Measurements from ENCODE around the gene CDC42EP1. TPM values are rescaled to one million over a fixed set of nuclear protein-coding genes. Genes with fewer than 3 reads are reported as not detected.

The CDC42EP1 gene
- total and polyA plus RNA-seq, 2 donors (not counting 1 experiment from before 2014, with no cell fraction given), result 0.22 TPM; not detected in 1

DNA sequence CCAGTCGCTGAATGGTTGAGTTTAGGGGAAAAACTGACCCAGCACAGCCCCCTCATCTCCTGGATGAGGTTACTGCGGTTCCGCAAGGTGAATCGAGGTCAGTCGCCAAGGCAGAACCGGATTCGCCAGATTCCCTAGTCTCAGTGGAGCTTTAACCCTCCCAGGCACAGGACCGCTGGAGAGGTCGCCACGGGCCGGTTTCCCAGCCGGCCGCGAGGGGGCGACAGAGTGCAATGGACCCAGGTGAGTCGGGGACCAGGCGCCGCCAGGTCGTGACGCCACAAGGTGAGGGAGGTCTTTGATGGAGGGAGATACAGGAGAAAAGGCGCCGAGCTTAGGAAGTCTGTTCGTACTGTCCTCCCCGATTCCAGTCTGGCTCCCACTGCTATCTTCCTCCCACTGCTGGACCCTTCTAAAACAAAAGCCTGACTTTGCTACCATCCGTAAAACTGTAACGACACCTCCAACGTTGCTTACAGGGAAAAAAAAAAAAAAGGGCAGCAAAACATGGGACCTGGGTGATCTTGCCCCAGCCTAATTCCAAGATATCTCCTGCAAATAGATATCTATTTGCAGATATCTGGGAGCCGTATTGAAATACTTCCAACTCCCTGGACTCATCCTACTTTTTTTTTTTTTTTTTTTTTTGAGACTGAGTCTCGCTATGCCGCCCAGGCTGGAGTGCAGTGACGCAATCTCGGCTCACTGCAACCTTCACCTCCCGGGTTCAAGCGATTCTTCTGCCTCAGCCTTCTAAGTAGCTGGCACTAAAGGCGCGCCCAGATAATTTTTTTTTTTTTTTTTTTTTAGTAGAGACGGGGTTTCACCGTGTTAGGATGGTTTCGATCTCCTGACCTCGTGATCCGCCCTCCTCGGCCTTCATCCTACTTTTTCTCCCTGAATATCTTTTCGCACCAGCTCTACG is 47.0 kb downstream of the CDC42EP1 start:
- ATAC-seq (ENCODE audit: low read depth) (peak; percentile 28), DNase-seq (peak; percentile 92)
- H3K9ac ChIP-seq (ENCODE audit: low read length), result peak overlapping the region; percentile 63
- peaks cover 12% of the 10 kb centered on the region for H3K27me3 Mint-ChIP-seq
- WGBS (ENCODE audit: insufficient coverage), result 3% methylated on average over 29 of the region's 44 CpGs
- peaks cover 33% of the 10 kb centered on the region for H3K4me1 Mint-ChIP-seq
- H3K9me3 Mint-ChIP-seq (ENCODE audit: insufficient read depth), result no peaks in the 10 kb centered on the region
- ChIA-PET POLR2A (interaction anchor here (0.5 to 4.5 kb wide), 23 partner anchors 10 to 1248 kb away, joined by 3 to 43 read pairs (median 5); partner anchors contain the start of genes LGALS1, MICALL1, NOL12 and PDXP), CTCF (interaction anchor here (0.6 to 30.7 kb wide), 36 partner anchors 8 to 1713 kb away, joined by 3 to 620 read pairs (median 5); partner anchors contain the start of genes LGALS1, MFNG, NOL12 and PDXP)
- no peaks in the 10 kb centered on the region for H3K9me3 ChIP-seq (ENCODE audit: control extremely low read depth in 1 of 3, control insufficient read depth in 2 of 3, insufficient read depth in 1 of 3, low read length in 2 of 3)
- peak overlapping the region; percentile 98 for H3K27ac Mint-ChIP-seq
- H3K4me3 Mint-ChIP-seq, result peak overlapping the region; percentile 92
- TF ChIP-seq, protein P1, sequence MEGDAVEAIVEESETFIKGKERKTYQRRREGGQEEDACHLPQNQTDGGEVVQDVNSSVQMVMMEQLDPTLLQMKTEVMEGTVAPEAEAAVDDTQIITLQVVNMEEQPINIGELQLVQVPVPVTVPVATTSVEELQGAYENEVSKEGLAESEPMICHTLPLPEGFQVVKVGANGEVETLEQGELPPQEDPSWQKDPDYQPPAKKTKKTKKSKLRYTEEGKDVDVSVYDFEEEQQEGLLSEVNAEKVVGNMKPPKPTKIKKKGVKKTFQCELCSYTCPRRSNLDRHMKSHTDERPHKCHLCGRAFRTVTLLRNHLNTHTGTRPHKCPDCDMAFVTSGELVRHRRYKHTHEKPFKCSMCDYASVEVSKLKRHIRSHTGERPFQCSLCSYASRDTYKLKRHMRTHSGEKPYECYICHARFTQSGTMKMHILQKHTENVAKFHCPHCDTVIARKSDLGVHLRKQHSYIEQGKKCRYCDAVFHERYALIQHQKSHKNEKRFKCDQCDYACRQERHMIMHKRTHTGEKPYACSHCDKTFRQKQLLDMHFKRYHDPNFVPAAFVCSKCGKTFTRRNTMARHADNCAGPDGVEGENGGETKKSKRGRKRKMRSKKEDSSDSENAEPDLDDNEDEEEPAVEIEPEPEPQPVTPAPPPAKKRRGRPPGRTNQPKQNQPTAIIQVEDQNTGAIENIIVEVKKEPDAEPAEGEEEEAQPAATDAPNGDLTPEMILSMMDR (IDR thresholded peaks at IDR 0.05), result peak; percentile 99
- TF ChIP-seq EZH2 (IDR thresholded peaks at IDR 0.05; ENCODE audit: borderline replicate concordance, insufficient read depth, low read depth, low read length, poor library complexity, severe bottlenecking), result no peak
- peaks cover 34% of the 10 kb centered on the region for H3K79me2 ChIP-seq (ENCODE audit: control insufficient read depth, insufficient read depth, low read length)
- H3K36me3 ChIP-seq (replicated peaks in 1 of 2; ENCODE audit: control extremely low read depth in 1 of 2, control insufficient read depth in 1 of 2, extremely low read depth in 1 of 2, insufficient read depth in 2 of 2, low read length in 1 of 2), result no peaks in the 10 kb centered on the region
- H2AFZ ChIP-seq (ENCODE audit: insufficient read depth, low read depth, low read length, poor library complexity, severe bottlenecking), result peak overlapping the region; percentile 37
- peak overlapping the region; percentile 56 to 89 (median 66) for H3K4me3 ChIP-seq (ENCODE audit: control extremely low read depth in 1 of 5, extremely low read depth in 1 of 5, insufficient read depth in 1 of 5, low read depth in 2 of 5, low read length in 4 of 5)
- intact Hi-C loops (cut with micrococcal nuclease), result loop anchor here (1.0 to 10.0 kb wide), 5 partner anchors 74 to 898 kb away; partner anchors contain the start of genes CSNK1E and DDX17
- H3K4me2 ChIP-seq (replicated peaks; ENCODE audit: low read depth, low read length, poor library complexity, severe bottlenecking), result peak overlapping the region; percentile 92
- peak overlapping the region; percentile 94 to 99 for H3K27ac ChIP-seq (ENCODE audit: low read length in 2 of 2)
- peaks cover 0 to 2% (median 0%) of the 10 kb centered on the region in 4 experiments for H3K27me3 ChIP-seq (replicated peaks in 1 of 4; ENCODE audit: control extremely low read depth in 1 of 4, control insufficient read depth in 3 of 4, insufficient read depth in 4 of 4, low read length in 3 of 4)
- H4K20me1 ChIP-seq (ENCODE audit: control insufficient read depth, insufficient read depth, low read length, poor library complexity, severe bottlenecking), result peaks cover 9% of the 10 kb centered on the region
- H3K4me1 ChIP-seq (ENCODE audit: control insufficient read depth in 2 of 2, insufficient read depth in 2 of 2, low read length in 2 of 2), result peaks cover 26 to 36% of the 10 kb centered on the region in 2 donors
